ENCODE data around the gene LRRC47.

LRRC47 gene

GRCh38 chr1:3741566-3742438 lies 54.5 kb downstream of the LRRC47 start:
- no peak overlapping the region for H3K4me3 ChIP-seq (ENCODE audit: low read depth in 1 of 2, low read length in 2 of 2)
- peaks cover 15% of the 10 kb centered on the region for H3K4me1 ChIP-seq (ENCODE audit: insufficient read depth, low read length)
- peaks cover 37% of the 10 kb centered on the region for H3K36me3 ChIP-seq (ENCODE audit: insufficient read depth, low read length)

DNA sequence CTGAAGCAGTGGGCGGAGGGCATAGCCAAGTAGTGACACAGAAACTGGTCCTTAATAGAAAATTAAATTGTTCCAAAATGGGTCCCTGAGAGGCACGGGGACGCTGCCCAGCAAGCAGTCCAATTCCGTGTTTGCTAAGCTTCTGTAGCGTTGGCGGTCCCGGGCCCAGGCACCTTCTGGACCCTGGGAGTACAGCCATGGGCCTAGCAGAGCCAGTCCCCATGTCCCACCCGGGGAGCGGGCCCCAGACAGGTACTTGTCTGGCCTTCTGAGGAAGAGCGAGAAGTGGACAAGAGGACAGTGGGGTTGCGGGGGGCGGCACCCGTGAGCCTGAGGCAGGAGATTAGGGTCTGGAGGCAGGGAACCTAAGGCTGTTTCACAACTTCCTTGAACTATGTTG lies 55.5 kb downstream of the LRRC47 start:
- H3K4me1 ChIP-seq (ENCODE audit: insufficient read depth, low read length), result peaks cover 8% of the 10 kb centered on the region
- H3K27me3 ChIP-seq (ENCODE audit: control insufficient read depth in 1 of 2, insufficient read depth in 2 of 2, low read length in 2 of 2), result no peaks in the 10 kb centered on the region
- no peak overlapping the region for H3K9ac ChIP-seq (ENCODE audit: low read length)
- H3K27ac ChIP-seq (ENCODE audit: low read depth, low read length), result no peak overlapping the region
- no peak overlapping the region for H3K4me3 ChIP-seq (ENCODE audit: low read depth in 1 of 2, low read length in 2 of 2)
- H3K36me3 ChIP-seq (ENCODE audit: insufficient read depth, low read length), result peaks cover 47% of the 10 kb centered on the region
- H3K9me3 ChIP-seq (ENCODE audit: low read length), result no peaks in the 10 kb centered on the region

More at GRCh38 chr1:3741566-3742438, 54.5 kb downstream of the LRRC47 start:
- H3K9ac ChIP-seq (ENCODE audit: low read length), result no peak overlapping the region
- no peak overlapping the region for H3K27ac ChIP-seq (ENCODE audit: low read depth, low read length)
- H3K9me3 ChIP-seq (ENCODE audit: low read length), result no peaks in the 10 kb centered on the region
- no peaks in the 10 kb centered on the region for H3K27me3 ChIP-seq (ENCODE audit: control insufficient read depth in 1 of 2, insufficient read depth in 2 of 2, low read length in 2 of 2)

- H3K9me3 ChIP-seq (ENCODE audit: low read length), result no peaks in the 10 kb centered on the region
- no peak overlapping the region for H3K4me3 ChIP-seq (ENCODE audit: low read depth in 1 of 2, low read length in 2 of 2)
- H3K9ac ChIP-seq (ENCODE audit: low read length), result no peak overlapping the region
- H3K4me1 ChIP-seq (ENCODE audit: insufficient read depth, low read length), result peaks cover 1% of the 10 kb centered on the region
- H3K27ac ChIP-seq (ENCODE audit: low read depth, low read length), result no peak overlapping the region
- no peaks in the 10 kb centered on the region for H3K27me3 ChIP-seq (ENCODE audit: control insufficient read depth in 1 of 2, insufficient read depth in 2 of 2, low read length in 2 of 2)
- H3K36me3 ChIP-seq (ENCODE audit: insufficient read depth, low read length), result peaks cover 51% of the 10 kb centered on the region
Measured at GRCh38 chr1:3740042-3740441, 56.3 kb downstream of the LRRC47 start.

GRCh38 chr1:3738943-3739342 lies 57.4 kb downstream of the LRRC47 start:
- Histone ChIP-seq H3K9ac (ENCODE audit: low read length) (no peak overlapping the region), H3K9me3 (ENCODE audit: low read length) (no peaks in the 10 kb centered on the region), H3K36me3 (ENCODE audit: insufficient read depth, low read length) (peaks cover 51% of the 10 kb centered on the region), H3K27me3 (ENCODE audit: control insufficient read depth in 1 of 2, insufficient read depth in 2 of 2, low read length in 2 of 2) (peaks cover 0 to 3% of the 10 kb centered on the region in 2 donors), H3K27ac (ENCODE audit: low read depth, low read length) (no peak overlapping the region), H3K4me1 (ENCODE audit: insufficient read depth, low read length) (no peaks in the 10 kb centered on the region), H3K4me3 (ENCODE audit: low read depth in 1 of 2, low read length in 2 of 2) (no peak overlapping the region)

DNA sequence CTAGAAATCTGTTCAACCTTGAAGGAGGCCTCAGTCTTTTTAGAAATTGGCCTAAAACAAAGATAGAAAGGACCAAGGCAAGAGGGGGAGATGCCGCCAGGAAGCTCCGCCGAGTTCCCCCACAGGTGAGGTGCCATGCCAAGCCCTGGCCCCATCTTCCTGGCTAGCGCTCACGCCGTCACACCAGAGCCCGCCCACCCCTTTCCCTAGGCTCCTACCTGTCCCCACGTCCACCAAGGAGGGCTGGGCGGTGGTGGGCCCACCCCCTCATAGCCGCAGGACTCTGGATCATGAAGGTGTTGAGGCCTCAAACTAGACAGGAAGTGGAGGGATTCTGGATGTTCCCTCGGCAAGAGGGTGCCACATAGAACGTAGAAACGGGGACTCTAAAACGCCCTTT lies 59.6 kb downstream of the LRRC47 start:
- Histone ChIP-seq H3K4me3 (ENCODE audit: low read depth in 1 of 2, low read length in 2 of 2) (no peak overlapping the region), H3K27ac (ENCODE audit: low read depth, low read length) (no peak overlapping the region), H3K9me3 (ENCODE audit: low read length) (no peaks in the 10 kb centered on the region), H3K36me3 (ENCODE audit: insufficient read depth, low read length) (peaks cover 50% of the 10 kb centered on the region), H3K4me1 (ENCODE audit: insufficient read depth, low read length) (no peaks in the 10 kb centered on the region), H3K9ac (ENCODE audit: low read length) (no peak overlapping the region), H3K27me3 (ENCODE audit: control insufficient read depth in 1 of 2, insufficient read depth in 2 of 2, low read length in 2 of 2) (peaks cover 0 to 22% of the 10 kb centered on the region in 2 donors)

DNA sequence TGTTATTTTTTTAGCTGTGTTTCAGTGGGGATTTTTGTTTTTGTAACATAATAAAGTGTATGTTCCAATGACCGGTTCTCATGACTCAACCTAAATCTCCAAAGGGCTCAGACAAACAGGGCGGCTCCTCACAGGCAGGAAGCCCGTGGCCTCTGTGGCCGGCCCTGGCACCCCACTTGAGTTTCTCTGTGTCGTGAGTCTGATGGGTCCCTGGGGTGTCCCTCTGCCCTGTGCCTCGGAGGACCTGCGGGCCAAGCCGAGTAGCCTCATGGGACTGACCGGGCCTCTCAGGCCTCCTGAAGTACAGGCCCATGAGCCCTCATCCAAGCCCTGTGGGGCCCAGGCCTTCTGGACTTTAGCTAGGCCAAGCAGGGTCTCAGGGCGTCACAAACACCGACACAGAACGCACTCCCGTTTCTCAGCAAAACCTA lies 60.2 kb downstream of the LRRC47 start:
- H3K36me3 ChIP-seq (ENCODE audit: insufficient read depth, low read length), result peaks cover 46% of the 10 kb centered on the region
- no peaks in the 10 kb centered on the region for H3K4me1 ChIP-seq (ENCODE audit: insufficient read depth, low read length)
- H3K27ac ChIP-seq (ENCODE audit: low read depth, low read length), result no peak overlapping the region
- H3K4me3 ChIP-seq (ENCODE audit: low read depth in 1 of 2, low read length in 2 of 2), result no peak overlapping the region
- peaks cover 0 to 25% of the 10 kb centered on the region in 2 donors for H3K27me3 ChIP-seq (ENCODE audit: control insufficient read depth in 1 of 2, insufficient read depth in 2 of 2, low read length in 2 of 2)
- H3K9ac ChIP-seq (ENCODE audit: low read length), result no peak overlapping the region
- no peaks in the 10 kb centered on the region for H3K9me3 ChIP-seq (ENCODE audit: low read length)

DNA sequence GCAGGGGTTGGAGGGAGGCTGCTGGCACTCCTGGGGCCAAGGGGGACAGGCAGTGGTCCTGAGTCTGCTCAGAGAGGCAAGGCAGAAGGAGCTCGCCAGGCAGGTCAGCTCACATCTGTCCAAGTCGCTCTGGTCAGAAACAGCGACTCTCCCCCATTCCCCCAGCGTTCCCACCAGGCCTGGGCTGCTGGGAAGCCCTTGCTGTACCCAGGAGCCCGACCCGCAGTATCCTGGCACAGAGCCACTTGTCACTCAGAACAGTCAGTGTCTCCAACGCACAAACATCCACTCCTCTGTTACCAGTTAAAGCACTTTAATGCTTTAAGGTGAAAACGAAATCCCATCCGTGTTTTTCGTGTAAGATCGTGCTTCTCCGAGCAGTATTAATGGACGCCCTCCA lies 60.6 kb downstream of the LRRC47 start:
- H3K4me3 ChIP-seq (ENCODE audit: low read depth in 1 of 2, low read length in 2 of 2), result no peak overlapping the region
- no peak overlapping the region for H3K9ac ChIP-seq (ENCODE audit: low read length)
- peaks cover 0 to 29% of the 10 kb centered on the region in 2 donors for H3K27me3 ChIP-seq (ENCODE audit: control insufficient read depth in 1 of 2, insufficient read depth in 2 of 2, low read length in 2 of 2)
- H3K27ac ChIP-seq (ENCODE audit: low read depth, low read length), result no peak overlapping the region
- H3K36me3 ChIP-seq (ENCODE audit: insufficient read depth, low read length), result peaks cover 46% of the 10 kb centered on the region
- no peaks in the 10 kb centered on the region for H3K9me3 ChIP-seq (ENCODE audit: low read length)
- H3K4me1 ChIP-seq (ENCODE audit: insufficient read depth, low read length), result no peaks in the 10 kb centered on the region

DNA sequence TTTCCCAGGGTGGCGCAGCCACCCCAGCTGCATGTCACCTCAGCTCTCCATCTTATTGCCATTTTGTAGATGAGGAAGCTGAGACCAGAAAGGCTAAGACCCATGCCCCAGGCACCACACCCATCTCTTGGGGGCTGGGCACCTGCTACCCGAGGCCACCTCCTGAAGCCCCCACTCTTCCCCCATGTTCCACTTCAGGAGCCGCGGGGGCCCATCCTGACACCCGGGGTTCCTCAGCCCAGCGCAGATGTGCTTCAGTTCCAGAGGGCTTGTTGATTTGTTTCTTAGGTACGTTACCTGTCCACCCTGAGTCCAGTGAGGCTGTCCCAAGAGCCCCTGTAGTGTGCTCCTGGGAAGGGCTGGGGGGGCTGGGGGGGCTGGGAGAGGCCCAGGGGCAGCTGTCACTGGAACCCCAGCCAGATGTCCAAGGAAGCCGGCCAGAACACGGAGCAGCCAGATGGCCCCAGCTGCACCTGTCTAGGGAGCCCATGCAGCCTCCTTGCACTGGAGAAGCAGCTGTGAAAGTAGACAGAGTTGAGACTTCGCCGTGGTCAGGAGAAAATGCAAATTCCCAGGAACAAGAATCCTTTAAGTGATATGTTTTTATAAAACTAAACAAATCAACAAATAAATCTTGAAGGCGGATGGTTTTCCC lies 61.1 kb downstream of the LRRC47 start:
- Histone ChIP-seq H3K9ac (ENCODE audit: low read length) (no peak overlapping the region), H3K27me3 (ENCODE audit: control insufficient read depth in 1 of 2, insufficient read depth in 2 of 2, low read length in 2 of 2) (peaks cover 0 to 30% of the 10 kb centered on the region in 2 donors), H3K4me3 (ENCODE audit: low read depth in 1 of 2, low read length in 2 of 2) (no peak overlapping the region), H3K9me3 (ENCODE audit: low read length) (no peaks in the 10 kb centered on the region), H3K27ac (ENCODE audit: low read depth, low read length) (no peak overlapping the region), H3K36me3 (ENCODE audit: insufficient read depth, low read length) (peaks cover 42% of the 10 kb centered on the region), H3K4me1 (ENCODE audit: insufficient read depth, low read length) (no peaks in the 10 kb centered on the region)

DNA sequence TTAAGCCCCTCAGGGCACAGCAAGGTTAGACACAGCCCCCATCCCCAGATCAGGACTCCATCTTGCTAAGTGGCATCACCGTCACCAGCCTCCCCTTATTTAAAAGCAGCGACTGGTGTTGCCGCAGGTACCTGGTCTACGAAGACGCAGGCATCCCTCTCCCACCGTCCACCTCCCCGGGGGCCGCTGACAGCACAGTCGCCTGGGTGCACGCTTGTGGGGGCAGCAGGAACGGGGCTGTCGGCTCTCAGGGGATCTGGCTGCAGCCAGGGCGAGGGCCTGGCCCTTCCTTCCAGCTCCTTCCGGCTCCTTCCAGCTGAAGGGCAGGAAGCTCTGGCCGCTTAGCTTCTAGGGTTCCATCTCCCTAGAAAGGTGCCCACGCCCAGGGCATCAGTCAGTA lies 61.7 kb downstream of the LRRC47 start:
- H3K27ac ChIP-seq (ENCODE audit: low read depth, low read length), result no peak overlapping the region
- H3K9me3 ChIP-seq (ENCODE audit: low read length), result no peaks in the 10 kb centered on the region
- no peaks in the 10 kb centered on the region for H3K4me1 ChIP-seq (ENCODE audit: insufficient read depth, low read length)
- no peak overlapping the region for H3K4me3 ChIP-seq (ENCODE audit: low read depth in 1 of 2, low read length in 2 of 2)
- H3K27me3 ChIP-seq (ENCODE audit: control insufficient read depth in 1 of 2, insufficient read depth in 2 of 2, low read length in 2 of 2), result peaks cover 0 to 32% of the 10 kb centered on the region in 2 donors
- H3K9ac ChIP-seq (ENCODE audit: low read length), result no peak overlapping the region
- H3K36me3 ChIP-seq (ENCODE audit: insufficient read depth, low read length), result peaks cover 37% of the 10 kb centered on the region

GRCh38 chr1:3733883-3734589 lies 62.3 kb downstream of the LRRC47 start:
- Histone ChIP-seq H3K36me3 (ENCODE audit: insufficient read depth, low read length) (peaks cover 33% of the 10 kb centered on the region), H3K9me3 (ENCODE audit: low read length) (no peaks in the 10 kb centered on the region), H3K27me3 (ENCODE audit: control insufficient read depth in 1 of 2, insufficient read depth in 2 of 2, low read length in 2 of 2) (peaks cover 0 to 34% of the 10 kb centered on the region in 2 donors), H3K9ac (ENCODE audit: low read length) (no peak overlapping the region), H3K4me1 (ENCODE audit: insufficient read depth, low read length) (no peaks in the 10 kb centered on the region), H3K4me3 (ENCODE audit: low read depth in 1 of 2, low read length in 2 of 2) (no peak overlapping the region), H3K27ac (ENCODE audit: low read depth, low read length) (no peak overlapping the region)

- Histone ChIP-seq H3K4me3 (ENCODE audit: low read depth in 1 of 2, low read length in 2 of 2) (no peak overlapping the region), H3K36me3 (ENCODE audit: insufficient read depth, low read length) (peaks cover 25% of the 10 kb centered on the region), H3K27ac (ENCODE audit: low read depth, low read length) (no peak overlapping the region), H3K4me1 (ENCODE audit: insufficient read depth, low read length) (no peaks in the 10 kb centered on the region), H3K9ac (ENCODE audit: low read length) (no peak overlapping the region), H3K27me3 (ENCODE audit: control insufficient read depth in 1 of 2, insufficient read depth in 2 of 2, low read length in 2 of 2) (peaks cover 0 to 34% of the 10 kb centered on the region in 2 donors), H3K9me3 (ENCODE audit: low read length) (no peaks in the 10 kb centered on the region)
Measured at GRCh38 chr1:3733094-3733882, 63.0 kb downstream of the LRRC47 start.
